SK-N-SH (cell line): ENCODE results near the gene NT5DC3. TPM values are rescaled to one million over a fixed set of nuclear protein-coding genes. Genes with fewer than 3 reads are reported as not detected.

ENCODE experiments used
- CTCF ChIA-PET: fragments of 300-600, 350-600 bp; formaldehyde crosslinking; extraction: SDS; loops from one replicate; lab custom pipeline; 2021; lab: Yijun Ruan, JAX
- POLR2A ChIA-PET: fragments of 350-600 bp; sonication (Branson Sonifier 250); formaldehyde crosslinking; extraction: SDS; loops from one replicate; lab custom pipeline; 2020; ENCODE audit warnings: antibody characterized with exemption, inconsistent platforms; lab: Yijun Ruan, JAX
- DNase-seq: peaks from one replicate; pipeline ENCODE4 v3.0.0; 2012
- H2AFZ ChIP-seq: fragments of 200-600 bp; sonication (generic); 2 replicates; pipeline ENCODE4 v1.8.1; 2016; ENCODE audit warnings: antibody characterized with exemption, mild to moderate bottlenecking, low read depth
- H3F3A ChIP-seq: fragments of 200-600 bp; sonication (generic); replicated peaks from 2 replicates; pipeline ENCODE3; 2016; ENCODE audit warnings: antibody characterized with exemption, mild to moderate bottlenecking; ENCODE audit not compliant: insufficient read depth
- H3K27ac ChIP-seq, 2 experiments: fragments of 200-500 bp in 1 of 2; fragments of 200-600 bp in 1 of 2; sonication (Bioruptor generic) in 1 of 2; sonication (generic), shearing (Covaris generic) in 1 of 2; 2 replicates each; pipeline versions ENCODE4 v1.5.1 to v1.6.1; 2014 to 2016; ENCODE audit warnings: low read depth in 2 of 2, inconsistent platforms in 1 of 2, low read length in 1 of 2, mild to moderate bottlenecking in 1 of 2, mixed read lengths in 1 of 2
- H3K27me3 ChIP-seq: fragments of 200-600 bp; sonication (generic), shearing (Covaris generic); 2 replicates; pipeline ENCODE4 v1.6.1; 2016; ENCODE audit warnings: mixed run types; ENCODE audit not compliant: insufficient read depth
- H3K36me3 ChIP-seq, 2 experiments: fragments of 200-500 bp in 1 of 2; fragments of 200-600 bp in 1 of 2; sonication (Bioruptor generic) in 1 of 2; sonication (generic) in 1 of 2; replicated peaks in 1 of 2; 2 replicates each; pipeline versions ENCODE3 to v1.5.1; 2014 to 2016; ENCODE audit warnings: low read length in 1 of 2, mild to moderate bottlenecking in 1 of 2; ENCODE audit not compliant: insufficient read depth in 2 of 2, control insufficient read depth in 1 of 2
- H3K4me1 ChIP-seq, 2 experiments: fragments of 200-500 bp in 1 of 2; fragments of 200-600 bp in 1 of 2; sonication (Bioruptor generic) in 1 of 2; sonication (generic), shearing (Covaris generic) in 1 of 2; 2 replicates each; pipeline versions ENCODE4 v1.5.1 to v1.6.1; 2014 to 2016; ENCODE audit warnings: low read depth in 1 of 2, low read length in 1 of 2, mixed run types in 1 of 2; ENCODE audit not compliant: insufficient read depth in 2 of 2, control insufficient read depth in 1 of 2
- H3K4me2 ChIP-seq: fragments of 200-600 bp; sonication (generic), shearing (Covaris generic); 2 replicates; pipeline ENCODE4 v1.6.1; 2017; ENCODE audit warnings: mixed run types
- H3K4me3 ChIP-seq, 2 experiments: fragments of 200-500 bp in 1 of 2; fragments of 200-600 bp in 1 of 2; sonication (Bioruptor generic) in 1 of 2; sonication (generic), shearing (Covaris generic) in 1 of 2; 2 replicates each; pipeline versions ENCODE4 v1.5.1 to v1.8.1; 2014 to 2016; ENCODE audit warnings: low read depth in 2 of 2, inconsistent platforms in 1 of 2, low read length in 1 of 2, mild to moderate bottlenecking in 1 of 2, mixed read lengths in 1 of 2, moderate library complexity in 1 of 2
- H3K79me2 ChIP-seq: fragments of 200-600 bp; sonication (generic); 2 replicates; pipeline ENCODE4 v1.8.1; 2017; ENCODE audit warnings: mild to moderate bottlenecking; ENCODE audit not compliant: insufficient read depth
- H3K9ac ChIP-seq: fragments of 200-600 bp; sonication (generic); 2 replicates; pipeline ENCODE4 v1.6.1; 2017; ENCODE audit warnings: mixed run types
- H3K9me2 ChIP-seq: fragments of 200-600 bp; sonication (generic); 2 replicates; pipeline ENCODE4 v1.6.1; 2017; ENCODE audit warnings: mixed run types
- H3K9me3 ChIP-seq: fragments of 200-600 bp; sonication (generic); 2 replicates; pipeline ENCODE4 v1.6.1; 2017; ENCODE audit warnings: mixed run types, mild to moderate bottlenecking, moderate library complexity
- H4K20me1 ChIP-seq: fragments of 200-600 bp; sonication (generic); 2 replicates; pipeline ENCODE4 v1.6.1; 2017; ENCODE audit warnings: mild to moderate bottlenecking, mixed run types; ENCODE audit not compliant: insufficient read depth
- CHD2 ChIP-seq: fragments of 150-350 bp; IDR thresholded peaks from 2 replicates; pipeline ENCODE4 v1.6.1; 2018; ENCODE audit warnings: low read length; ENCODE audit not compliant: partially characterized antibody
- CTCF ChIP-seq: fragments of 200-600 bp; sonication (generic); IDR thresholded peaks from 2 replicates; pipeline ENCODE4 v1.6.1; 2017; ENCODE audit warnings: antibody characterized with exemption, mild to moderate bottlenecking, moderate library complexity
- EP300 ChIP-seq, 2 experiments: IDR thresholded peaks; 2 replicates each; pipeline versions ENCODE4 v1.4.0 to v1.6.1; 2012; ENCODE audit warnings: borderline replicate concordance in 1 of 2, low read depth in 1 of 2, low read length in 1 of 2
- EZH2phosphoT487 ChIP-seq: fragments of 200-600 bp; sonication (generic); IDR thresholded peaks from 2 replicates; pipeline ENCODE4 v1.6.1; 2017; ENCODE audit warnings: low read depth, mixed run types, mild to moderate bottlenecking, antibody characterized with exemption, moderate library complexity, borderline replicate concordance
- GABPA ChIP-seq: IDR thresholded peaks from 2 replicates; pipeline ENCODE4 v1.4.0; 2012; ENCODE audit warnings: low read depth, mild to moderate bottlenecking
- IRF3 ChIP-seq: fragments of 150-350 bp; IDR thresholded peaks from 2 replicates; pipeline ENCODE4 v1.6.1; 2016; ENCODE audit warnings: mild to moderate bottlenecking, low read depth, low read length
- MAX ChIP-seq: IDR thresholded peaks from 2 replicates; pipeline ENCODE4 v1.4.0; 2012; ENCODE audit warnings: low read depth
- NFIC ChIP-seq: IDR thresholded peaks from 2 replicates; pipeline ENCODE4 v1.4.0; 2012; ENCODE audit warnings: borderline replicate concordance
- NRF1 ChIP-seq: IDR thresholded peaks from 2 replicates; pipeline ENCODE4 v1.6.1; 2012; ENCODE audit warnings: low read depth, mild to moderate bottlenecking, low read length
- POLR2AphosphoS5 ChIP-seq: IDR thresholded peaks from 2 replicates; pipeline ENCODE4 v1.6.1; 2012; ENCODE audit warnings: low read depth, low read length
- RAD21 ChIP-seq: IDR thresholded peaks from 2 replicates; pipeline ENCODE4 v1.6.1; 2012; ENCODE audit warnings: mild to moderate bottlenecking, low read length
- RCOR1 ChIP-seq: fragments of 150-350 bp; IDR thresholded peaks from 2 replicates; pipeline ENCODE4 v1.6.1; 2017; ENCODE audit warnings: antibody characterized with exemption, low read length
- REST ChIP-seq: IDR thresholded peaks from 2 replicates; pipeline ENCODE4 v1.6.1; 2012; ENCODE audit warnings: mild to moderate bottlenecking, low read depth, low read length, moderate library complexity
- RXRA ChIP-seq: IDR thresholded peaks from 2 replicates; pipeline ENCODE4 v1.4.0; 2012; ENCODE audit warnings: low read depth, mild to moderate bottlenecking, borderline replicate concordance
- SMC3 ChIP-seq: IDR thresholded peaks from 2 replicates; pipeline ENCODE4 v1.6.1; 2012; ENCODE audit warnings: low read depth, low read length, improper control_type of control experiment
- TCF12 ChIP-seq: IDR thresholded peaks from 2 replicates; pipeline ENCODE4 v1.4.0; 2012
- USF1 ChIP-seq: IDR thresholded peaks from 2 replicates; pipeline ENCODE4 v1.4.0; 2012; ENCODE audit warnings: low read depth, borderline replicate concordance
- YY1 ChIP-seq: IDR thresholded peaks from 2 replicates; pipeline ENCODE4 v1.4.0; 2012; ENCODE audit warnings: low read depth, mild to moderate bottlenecking
- ZBTB33 ChIP-seq: IDR thresholded peaks from 2 replicates; pipeline ENCODE4 v1.4.0; 2012; ENCODE audit warnings: low read depth, borderline replicate concordance
- WGBS: methylation state at CpG from one replicate; pipeline ENCODE4 v1.1.6; 2017; ENCODE audit warnings: low lambda C conversion rate; 5-methylcytosine and 5-hydroxymethylcytosine counted together
- polyA plus RNA-seq, 3 experiments: library from polyadenylated mRNA; depleted of rRNA; stranded (reverse); fragments of >200 nt; gene quantifications; 2 replicates each; pipeline ENCODE4 v1.2.3, GENCODE V29; 2012

The NT5DC3 gene
- polyA plus RNA-seq, 1 of the 3 experiments (the other 2 are of a cell fraction) = 11.0 TPM

- Histone ChIP-seq H3K9ac (no peak overlapping the region), H3K4me3 (no peak overlapping the region)
- TF ChIP-seq RAD21 (no peak), CHD2 (no peak), EZH2phosphoT487 (no peak), RXRA (no peak), POLR2AphosphoS5 (no peak), SMC3 (no peak), TCF12 (no peak), REST (no peak), IRF3 (no peak), GABPA (no peak), EP300 (IDR thresholded peaks at IDR 0.05; ENCODE audit: borderline replicate concordance in 1 of 2, low read depth in 1 of 2, low read length in 1 of 2) (no peak), NFIC (no peak), RCOR1 (no peak), USF1 (no peak), YY1 (no peak), ZBTB33 (no peak), CTCF (no peak), MAX (no peak), NRF1 (no peak)
- TF ChIP-seq, all 33 proteins: peak for 0
- H4K20me1 ChIP-seq = no peaks in the 10 kb centered on the region
- H3K27me3 ChIP-seq = no peaks in the 10 kb centered on the region
- H3K4me2 ChIP-seq = no peak overlapping the region
- CTCF ChIA-PET = no interaction called here
- peaks cover 0 to 11% of the 10 kb centered on the region in 2 experiments for H3K36me3 ChIP-seq
- POLR2A ChIA-PET = no interaction called here
- no peak overlapping the region for H2AFZ ChIP-seq
- peaks cover 0 to 29% of the 10 kb centered on the region in 2 experiments; a peak in 3 of 4 replicates for H3K4me1 ChIP-seq
- H3K9me2 ChIP-seq = no peaks in the 10 kb centered on the region
- peaks cover 24% of the 10 kb centered on the region for H3F3A ChIP-seq
- no peaks in the 10 kb centered on the region for H3K9me3 ChIP-seq
- no peak overlapping the region for H3K27ac ChIP-seq
- 100% methylated on average over 2 of the region's 2 CpGs for WGBS
- DNase-seq = no peak
- H3K79me2 ChIP-seq = peaks cover 79% of the 10 kb centered on the region
Observed at GRCh38 chr12:103819312-103819711, 21.7 kb downstream of the NT5DC3 start.
